Epithelial cell of prostate (primary cell): ENCODE results near the gene SLC6A2.

Experiments
- DNase-seq: peaks from one replicate; pipeline ENCODE4 v3.0.0-alpha.2; 2011; ENCODE audit warnings: low read depth, low spot score
- H3K27ac ChIP-seq: fragments of 450-650 bp; 2 replicates; pipeline ENCODE4 v1.5.1; 2017; ENCODE audit warnings: mild to moderate bottlenecking

SLC6A2 gene

GRCh38 chr16:55645986-55646385 lies 9.8 kb upstream of the SLC6A2 start:
- H3K27ac ChIP-seq: no peak overlapping the region
- DNase-seq: no peak

- H3K27ac ChIP-seq: no peak overlapping the region
- DNase-seq: no peak
Measured at GRCh38 chr16:55647343-55647742, 8.4 kb upstream of the SLC6A2 start.

GRCh38 chr16:55647798-55648197 lies 8.0 kb upstream of the SLC6A2 start:
- H3K27ac ChIP-seq: no peak overlapping the region
- DNase-seq: no peak

DNA sequence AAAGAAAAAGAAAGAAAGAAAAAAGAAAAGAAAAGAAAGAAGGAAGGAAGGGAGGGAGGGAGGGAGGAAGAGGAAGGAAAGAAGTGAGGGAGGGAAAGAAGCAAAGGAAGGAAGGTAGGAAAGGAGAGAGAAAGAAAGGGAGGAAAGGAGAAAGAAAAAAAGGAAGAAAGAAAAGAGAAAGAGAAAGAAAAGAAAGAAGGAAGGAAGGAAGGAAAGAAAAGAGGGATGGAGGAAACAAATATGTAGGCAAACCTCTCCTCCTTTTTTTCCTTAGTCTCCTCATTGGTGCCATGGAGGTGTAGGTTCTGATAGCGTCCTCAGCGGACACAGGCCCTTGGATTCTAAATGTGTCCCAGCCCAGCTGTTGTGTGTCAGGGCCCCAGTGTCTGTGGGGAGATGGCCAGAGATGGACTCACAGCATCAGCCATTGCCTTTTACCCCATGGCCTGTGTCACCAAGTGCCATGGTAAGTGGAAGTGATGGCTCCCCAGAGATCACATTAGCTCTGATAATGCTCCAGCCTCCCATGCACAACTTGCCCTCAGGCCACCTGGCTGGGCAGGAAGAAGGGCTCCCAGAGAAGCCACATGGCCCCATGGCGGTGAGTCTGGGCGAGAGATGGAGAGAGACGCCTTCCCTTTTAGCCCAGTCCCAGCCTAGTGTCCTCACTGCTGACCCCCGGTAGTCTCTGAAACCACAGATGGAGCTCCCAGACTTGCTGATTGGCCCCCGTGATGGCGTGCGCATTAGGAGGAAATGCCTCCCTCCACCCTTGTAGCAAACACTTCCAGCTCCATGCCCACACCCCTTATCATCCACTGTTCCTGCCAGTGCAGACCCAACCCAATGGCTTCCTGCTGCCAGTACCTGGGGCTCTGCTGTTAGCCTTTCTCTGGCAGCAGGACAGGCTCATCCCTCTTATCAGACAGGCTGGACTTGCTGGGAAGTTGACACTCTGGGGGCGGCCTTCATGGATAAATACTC lies 3.7 kb upstream of the SLC6A2 start:
- no peak for DNase-seq
- H3K27ac ChIP-seq: no peak overlapping the region

DNA sequence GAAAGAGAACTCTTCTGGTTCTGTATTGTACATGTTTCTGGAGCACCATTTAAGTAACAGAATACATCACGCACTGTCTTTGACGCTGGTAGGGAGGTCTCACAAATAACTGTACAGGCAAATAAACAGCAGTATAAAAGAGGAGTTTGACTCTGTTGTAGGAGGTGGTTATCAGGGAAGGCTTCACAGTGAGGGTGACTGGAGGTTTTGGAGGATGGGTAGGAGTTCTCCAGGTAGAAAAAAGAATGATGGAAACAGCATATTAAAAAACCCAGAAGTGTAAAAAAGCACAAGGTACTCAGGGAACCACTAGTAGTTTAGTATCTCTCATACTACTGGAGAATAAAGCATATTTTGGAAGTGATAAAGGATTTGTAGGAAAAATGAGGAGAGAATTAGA lies 2.7 kb upstream of the SLC6A2 start:
- H3K27ac ChIP-seq: no peak overlapping the region
- DNase-seq: no peak

GRCh38 chr16:55655381-55655896 lies 349 bp upstream of the SLC6A2 start:
- DNase-seq: no peak
- H3K27ac ChIP-seq: no peak overlapping the region

DNA sequence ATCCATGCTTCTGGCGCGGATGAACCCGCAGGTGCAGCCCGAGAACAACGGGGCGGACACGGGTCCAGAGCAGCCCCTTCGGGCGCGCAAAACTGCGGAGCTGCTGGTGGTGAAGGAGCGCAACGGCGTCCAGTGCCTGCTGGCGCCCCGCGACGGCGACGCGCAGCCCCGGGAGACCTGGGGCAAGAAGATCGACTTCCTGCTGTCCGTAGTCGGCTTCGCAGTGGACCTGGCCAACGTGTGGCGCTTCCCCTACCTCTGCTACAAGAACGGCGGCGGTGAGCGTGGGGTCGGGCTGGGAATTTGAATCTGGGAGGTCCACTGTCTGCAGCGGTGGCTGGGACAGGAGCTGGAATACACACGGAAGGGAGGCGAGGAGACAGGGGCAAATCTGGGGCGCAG lies 904 bp downstream of the SLC6A2 start:
- no peak for DNase-seq
- no peak overlapping the region for H3K27ac ChIP-seq

DNA sequence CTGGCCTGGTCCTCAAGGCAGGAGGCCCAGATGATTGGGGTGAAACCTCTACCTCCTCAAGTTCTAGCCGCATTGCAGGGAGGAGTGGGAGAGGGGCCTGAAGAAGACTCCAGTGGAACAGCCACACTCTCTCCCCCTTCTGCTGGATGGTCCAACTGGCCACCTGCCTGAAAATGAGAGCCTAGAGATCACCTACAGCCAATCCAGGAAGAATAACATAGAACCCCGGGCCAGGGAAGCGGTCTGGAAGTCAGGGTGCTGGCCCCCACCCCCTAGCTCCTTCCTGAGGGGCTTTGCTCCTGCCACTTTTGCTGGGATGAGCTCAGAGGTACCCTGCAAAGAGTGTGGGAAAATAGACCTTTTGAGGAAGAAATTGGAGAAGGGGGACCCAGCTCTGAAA lies 1.8 kb downstream of the SLC6A2 start:
- no peak overlapping the region for H3K27ac ChIP-seq
- no peak for DNase-seq

DNA sequence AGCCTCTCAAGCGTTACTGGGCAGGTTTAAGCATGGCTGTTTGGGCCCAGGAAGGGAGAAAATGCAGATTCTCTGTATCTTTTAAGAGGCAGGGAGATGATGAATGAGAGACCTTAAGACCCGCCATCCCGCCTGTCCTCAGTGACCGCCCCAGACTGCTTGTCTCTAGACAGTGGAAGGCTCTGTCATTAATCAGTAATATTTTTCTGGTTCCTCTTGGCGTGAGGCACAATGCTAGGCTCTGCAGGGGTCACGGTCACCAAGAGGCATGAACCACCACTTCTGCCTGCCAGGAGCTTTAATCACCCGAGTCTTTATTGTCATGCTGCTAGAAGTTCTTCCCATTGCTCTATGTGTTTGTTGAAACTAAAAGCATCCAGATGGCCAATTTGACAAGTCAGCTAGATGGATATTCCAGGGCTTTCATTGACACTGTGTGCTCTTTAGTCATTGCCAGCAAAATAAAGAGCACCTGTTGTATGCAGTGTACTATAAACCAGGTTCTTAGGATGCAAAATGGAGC lies 3.2 kb downstream of the SLC6A2 start:
- H3K27ac ChIP-seq: no peak overlapping the region
- no peak for DNase-seq

GRCh38 chr16:55660026-55660425 lies 4.2 kb downstream of the SLC6A2 start:
- DNase-seq: no peak
- no peak overlapping the region for H3K27ac ChIP-seq

DNA sequence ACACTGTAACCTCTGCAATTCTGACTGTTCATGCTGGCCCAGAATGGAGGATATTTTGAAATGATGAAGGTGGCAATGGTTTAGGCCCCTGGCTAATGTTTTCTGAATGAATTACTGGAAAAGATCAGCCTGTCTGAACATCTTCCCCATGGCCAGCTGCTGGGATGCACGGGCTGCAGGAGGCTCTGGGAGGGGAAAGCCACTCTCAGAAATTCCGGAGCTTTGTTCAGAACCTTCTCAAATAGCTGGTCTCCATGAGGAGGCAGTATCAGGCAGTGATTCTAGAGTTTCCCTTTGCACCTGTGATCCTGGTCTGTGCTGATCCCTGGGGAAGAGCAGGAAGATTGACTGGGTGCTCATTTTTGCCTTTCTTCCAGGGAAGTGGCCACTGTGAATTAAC lies 5.0 kb downstream of the SLC6A2 start:
- no peak for DNase-seq

DNA sequence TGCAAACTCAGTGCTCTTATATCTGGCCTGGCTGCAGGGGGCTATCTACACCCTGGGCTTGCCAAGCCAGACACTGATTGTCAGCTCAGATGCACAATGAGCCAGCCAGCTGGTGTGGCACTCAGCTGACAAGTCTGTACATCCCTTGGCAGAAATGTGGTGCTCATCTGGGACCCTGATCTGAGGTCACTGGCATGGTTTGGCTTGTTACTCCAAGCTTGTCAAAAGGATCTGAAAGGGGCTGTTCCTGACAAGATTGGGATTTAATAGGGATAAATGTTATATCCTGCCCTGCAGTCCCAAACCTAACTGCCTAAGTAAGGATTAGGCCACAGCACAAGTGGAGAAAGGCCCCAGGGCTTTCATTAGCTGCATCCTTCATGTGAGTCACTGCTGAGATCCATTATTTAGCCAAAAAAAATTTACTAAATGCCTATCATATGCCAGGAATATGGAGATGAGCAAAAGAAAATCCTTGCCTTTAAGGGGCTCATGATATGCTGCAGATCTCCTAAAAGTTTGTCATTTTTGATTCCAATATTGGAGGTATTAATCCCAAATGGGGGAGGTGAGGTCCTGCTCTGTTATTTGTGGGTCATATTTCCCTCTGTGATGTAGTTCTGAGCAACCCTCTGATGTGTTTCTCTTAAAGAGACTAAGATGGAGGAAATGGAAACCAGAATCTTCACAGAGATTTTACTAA lies 6.3 kb downstream of the SLC6A2 start:
- DNase-seq: no peak
- H3K27ac ChIP-seq: no peak overlapping the region

More for the DNA sequence above, 5.0 kb downstream of the SLC6A2 start:
- no peak overlapping the region for H3K27ac ChIP-seq

DNA sequence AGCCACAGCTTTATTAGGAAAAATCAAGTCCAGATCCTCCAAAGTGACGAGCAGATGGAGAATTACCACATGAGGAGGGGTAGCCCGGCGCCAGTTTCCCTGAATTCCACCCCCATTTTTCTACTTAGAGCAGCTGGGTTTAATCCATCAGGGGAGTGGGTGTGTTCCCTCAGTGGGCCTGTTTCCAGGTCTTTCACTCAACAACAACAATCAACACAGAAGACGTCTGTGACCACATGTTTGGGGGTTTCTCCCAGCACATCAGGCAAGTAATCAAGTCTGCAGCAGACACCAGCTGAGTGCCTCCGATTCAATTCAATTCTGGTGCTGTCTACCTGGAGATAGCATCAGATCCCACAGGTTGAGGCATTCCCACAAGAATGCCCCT lies 6.8 kb downstream of the SLC6A2 start:
- no peak for DNase-seq
- H3K27ac ChIP-seq: no peak overlapping the region

- H3K27ac ChIP-seq: peak overlapping the region; percentile 41
- no peak for DNase-seq
Measured at GRCh38 chr16:55663225-55663624, 7.4 kb downstream of the SLC6A2 start.

DNA sequence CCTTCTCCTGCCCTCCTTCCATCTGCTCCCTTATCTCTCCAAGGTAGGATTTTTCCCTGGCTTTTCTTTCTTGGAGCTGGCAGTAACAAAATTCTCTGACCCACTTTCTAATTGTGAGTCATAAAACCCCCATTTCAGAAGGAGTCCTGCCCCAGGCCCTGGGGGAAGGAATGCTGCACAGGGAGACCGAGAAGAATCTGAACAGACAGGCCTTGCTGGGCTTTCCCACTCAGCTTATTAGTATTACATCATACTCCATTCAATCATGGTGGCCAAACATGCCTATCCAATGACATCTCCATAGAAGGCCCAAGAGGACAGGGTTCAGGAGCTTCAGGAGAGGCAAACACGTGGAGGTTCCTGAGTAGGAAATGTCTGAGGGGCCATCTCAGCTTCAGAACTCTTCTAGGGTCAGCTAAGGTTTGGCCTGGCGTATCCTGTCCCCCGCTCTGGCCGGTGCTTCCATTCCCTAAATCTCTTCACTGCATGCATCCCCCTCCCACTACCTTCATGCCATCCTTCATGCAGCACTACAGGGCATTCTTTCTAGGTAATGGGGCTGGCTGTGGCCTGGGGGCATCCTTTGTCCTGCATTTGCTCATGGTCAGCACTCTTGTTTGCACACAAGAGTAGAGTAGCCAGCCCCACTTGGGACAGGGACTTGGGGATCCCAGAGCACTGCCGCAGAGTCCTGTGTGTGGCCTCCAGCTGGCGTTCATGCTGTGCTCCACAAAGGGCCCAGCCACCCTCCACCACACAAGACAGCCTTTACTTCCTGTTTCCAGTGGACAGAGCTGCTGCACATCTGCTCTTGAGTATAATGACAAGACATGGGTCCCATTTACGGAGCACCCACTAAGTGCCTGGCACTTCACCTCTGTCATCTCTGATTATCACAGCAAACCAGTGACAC lies 8.2 kb downstream of the SLC6A2 start:
- peak; percentile 59 for DNase-seq
- H3K27ac ChIP-seq: peak overlapping the region; percentile 41

GRCh38 chr16:55664786-55665407 lies 9.1 kb downstream of the SLC6A2 start:
- DNase-seq: no peak
- no peak overlapping the region for H3K27ac ChIP-seq

DNA sequence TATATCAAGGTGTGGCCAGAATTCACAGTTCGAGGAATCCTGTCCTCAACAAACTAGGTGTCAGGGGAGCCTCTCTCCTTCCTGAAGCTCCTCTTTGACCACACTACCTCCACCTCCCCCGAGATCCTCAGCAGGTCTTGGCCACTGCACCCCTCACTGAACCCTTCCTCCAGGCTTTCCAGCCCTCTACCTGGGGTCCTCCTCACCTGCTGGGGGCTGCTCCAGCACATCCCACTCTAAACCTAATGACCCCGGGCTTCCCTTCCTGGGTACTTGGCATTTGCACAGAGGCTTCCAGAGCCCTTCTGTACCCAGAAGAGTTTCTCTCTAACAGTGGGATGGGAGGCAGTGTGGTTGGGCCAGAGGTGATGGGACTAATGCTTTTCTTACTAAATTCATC lies 9.7 kb downstream of the SLC6A2 start:
- DNase-seq: no peak
- no peak overlapping the region for H3K27ac ChIP-seq

DNA sequence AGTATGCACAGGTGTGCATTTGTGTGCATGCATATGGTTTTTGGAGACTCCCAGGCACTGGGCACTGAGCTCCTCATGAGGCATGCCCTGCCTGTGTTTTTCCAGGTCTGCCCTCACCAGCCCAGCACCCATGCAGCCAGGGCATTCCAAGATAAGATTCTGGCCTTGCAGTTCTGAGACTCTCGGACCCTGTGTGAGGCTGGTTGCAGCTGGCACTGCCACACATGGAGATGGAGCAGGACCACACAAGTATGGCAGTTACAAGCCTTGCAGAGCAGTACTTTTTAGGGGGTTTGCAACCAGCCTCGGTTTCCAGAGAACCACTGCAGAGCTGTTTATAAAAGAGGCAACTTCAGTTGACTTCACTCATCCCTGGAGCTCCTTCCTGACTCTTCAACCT lies 10.2 kb downstream of the SLC6A2 start:
- no peak for DNase-seq

GRCh38 chr16:55667753-55668152 lies 12.0 kb downstream of the SLC6A2 start:
- peak overlapping the region; percentile 58 for H3K27ac ChIP-seq
- no peak for DNase-seq

More for the DNA sequence above, 10.2 kb downstream of the SLC6A2 start:
- no peak overlapping the region for H3K27ac ChIP-seq
